ENCODE measurements around the gene MACF1. TPM values are rescaled to one million over a fixed set of nuclear protein-coding genes. Genes with fewer than 3 reads are reported as not detected.

MACF1 gene
- total and polyA plus RNA-seq, 5 donors from 2014 or later, result 21.8 to 431 (median 26.2) TPM

GRCh38 chr1:39173995-39174380 lies 30.5 kb upstream of the MACF1 start:
- H3K4me3 ChIP-seq (ENCODE audit: low read depth, low read length), result no peak overlapping the region
- no peak for DNase-seq
- Mint-ChIP-seq H3K4me3 (no peak overlapping the region), H3K4me1 (peaks cover 0 to 4% (median 0%) of the 10 kb centered on the region in 4 donors), H3K36me3 (no peaks in the 10 kb centered on the region), H3K9me3 (no peaks in the 10 kb centered on the region), H3K27ac (no peak overlapping the region), H3K27me3 (no peaks in the 10 kb centered on the region)
- no peak overlapping the region for H3K27ac ChIP-seq (ENCODE audit: insufficient read depth, low read length, poor library complexity, severe bottlenecking)
- no peaks in the 10 kb centered on the region for H3K36me3 ChIP-seq (ENCODE audit: control insufficient read depth, insufficient read depth, low read length)
- H3K4me1 ChIP-seq (ENCODE audit: control insufficient read depth, insufficient read depth, low read length, poor library complexity, severe bottlenecking), result no peaks in the 10 kb centered on the region
- no peaks in the 10 kb centered on the region for H3K9me3 ChIP-seq (ENCODE audit: control insufficient read depth in 2 of 2, low read length in 2 of 2)
- no peaks in the 10 kb centered on the region for H3K27me3 ChIP-seq (ENCODE audit: control insufficient read depth, insufficient read depth, low read length)
- ATAC-seq (ENCODE audit: low read depth in 2 of 2), result no peak

- Histone ChIP-seq H3K9me3 (ENCODE audit: control insufficient read depth in 2 of 2, low read length in 2 of 2) (no peaks in the 10 kb centered on the region), H3K27ac (ENCODE audit: insufficient read depth, low read length, poor library complexity, severe bottlenecking) (no peak overlapping the region), H3K27me3 (ENCODE audit: control insufficient read depth, insufficient read depth, low read length) (no peaks in the 10 kb centered on the region), H3K4me3 (ENCODE audit: low read depth, low read length) (no peak overlapping the region), H3K36me3 (ENCODE audit: control insufficient read depth, insufficient read depth, low read length) (no peaks in the 10 kb centered on the region), H3K4me1 (ENCODE audit: control insufficient read depth, insufficient read depth, low read length, poor library complexity, severe bottlenecking) (no peaks in the 10 kb centered on the region)
- Mint-ChIP-seq H3K36me3 (no peaks in the 10 kb centered on the region), H3K27ac (peak overlapping the region in 1 of 3 donors; percentile 49), H3K27me3 (no peaks in the 10 kb centered on the region), H3K4me1 (peaks cover 0 to 4% (median 0%) of the 10 kb centered on the region in 4 donors), H3K9me3 (no peaks in the 10 kb centered on the region), H3K4me3 (no peak overlapping the region)
- no peak for ATAC-seq (ENCODE audit: low read depth in 2 of 2)
- DNase-seq, result no peak
Measured at GRCh38 chr1:39174390-39175081, 30.0 kb upstream of the MACF1 start.

DNA sequence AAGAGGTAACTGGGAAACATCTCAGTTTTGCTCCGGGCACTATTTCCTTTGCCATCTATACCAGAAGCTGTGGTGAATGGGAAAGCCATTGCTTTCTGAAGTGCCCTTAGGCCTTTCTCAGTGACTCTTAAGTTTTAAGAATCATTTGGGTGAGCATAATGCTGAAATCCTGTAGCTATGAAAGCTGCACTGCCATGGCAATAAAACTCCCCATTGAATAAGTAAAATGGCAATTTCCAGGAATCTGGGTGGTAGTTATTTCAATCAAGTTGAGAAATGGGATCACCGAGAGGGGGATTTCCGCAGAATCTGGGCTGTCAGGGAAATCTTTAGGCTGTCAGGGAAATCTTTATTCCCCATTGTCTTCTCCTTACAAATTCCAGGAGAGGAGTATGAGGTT lies 26.8 kb upstream of the MACF1 start:
- Mint-ChIP-seq H3K27me3 (no peaks in the 10 kb centered on the region), H3K27ac (no peak overlapping the region), H3K4me3 (no peak overlapping the region), H3K9me3 (no peaks in the 10 kb centered on the region), H3K36me3 (no peaks in the 10 kb centered on the region), H3K4me1 (peaks cover 0 to 4% (median 0%) of the 10 kb centered on the region in 4 donors)
- H3K4me3 ChIP-seq (ENCODE audit: low read depth, low read length), result no peak overlapping the region
- no peaks in the 10 kb centered on the region for H3K4me1 ChIP-seq (ENCODE audit: control insufficient read depth, insufficient read depth, low read length, poor library complexity, severe bottlenecking)
- ATAC-seq (ENCODE audit: low read depth in 2 of 2) (no peak), DNase-seq (no peak)
- H3K36me3 ChIP-seq (ENCODE audit: control insufficient read depth, insufficient read depth, low read length), result no peaks in the 10 kb centered on the region
- no peaks in the 10 kb centered on the region for H3K9me3 ChIP-seq (ENCODE audit: control insufficient read depth in 2 of 2, low read length in 2 of 2)
- no peaks in the 10 kb centered on the region for H3K27me3 ChIP-seq (ENCODE audit: control insufficient read depth, insufficient read depth, low read length)
- no peak overlapping the region for H3K27ac ChIP-seq (ENCODE audit: insufficient read depth, low read length, poor library complexity, severe bottlenecking)

DNA sequence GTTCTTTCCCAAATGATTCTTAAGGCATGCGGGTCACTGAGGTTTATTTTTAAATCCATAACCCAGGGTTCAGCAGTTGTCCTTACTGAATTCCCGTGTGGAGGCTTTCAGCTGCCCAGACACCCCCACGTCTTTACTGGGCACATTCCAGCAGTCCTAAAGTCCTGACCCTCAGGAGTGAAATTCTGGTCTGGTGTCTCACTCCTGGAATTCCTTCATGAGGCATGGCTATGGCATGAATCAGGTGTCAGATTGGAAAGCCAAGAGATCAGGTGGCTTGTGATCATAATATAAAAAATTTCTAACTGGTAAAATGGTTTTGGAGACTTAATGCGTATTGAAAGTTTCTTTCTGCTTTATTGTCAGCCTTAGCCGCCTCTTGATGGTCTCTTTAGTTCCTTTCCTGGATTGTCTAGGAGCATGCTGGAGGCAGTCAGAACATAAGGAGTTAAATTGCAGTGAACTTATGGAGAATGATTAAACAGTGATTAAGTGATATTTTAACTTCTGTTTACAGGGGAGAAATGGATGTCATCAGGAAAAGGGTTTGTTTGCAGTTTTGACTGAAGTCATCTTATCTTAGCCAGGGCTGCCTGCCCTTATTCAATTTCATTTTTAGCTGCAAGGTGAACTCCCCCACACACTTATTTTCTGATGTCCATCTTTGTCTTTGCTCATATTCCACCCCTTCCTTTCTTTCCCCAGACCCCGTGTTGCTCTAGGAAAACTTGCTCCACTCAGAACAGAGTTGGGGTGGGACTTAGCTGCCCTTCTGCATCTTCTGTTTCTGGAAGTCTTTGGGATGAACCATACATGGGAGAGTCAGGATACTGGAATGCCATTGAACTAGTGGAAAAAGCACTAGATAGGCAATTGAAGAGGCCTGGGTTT lies 25.7 kb upstream of the MACF1 start:
- ATAC-seq (ENCODE audit: low read depth in 2 of 2), result no peak
- Histone ChIP-seq H3K36me3 (ENCODE audit: control insufficient read depth, insufficient read depth, low read length) (no peaks in the 10 kb centered on the region), H3K4me1 (ENCODE audit: control insufficient read depth, insufficient read depth, low read length, poor library complexity, severe bottlenecking) (peaks cover 6% of the 10 kb centered on the region), H3K9me3 (ENCODE audit: control insufficient read depth in 2 of 2, low read length in 2 of 2) (no peaks in the 10 kb centered on the region), H3K27ac (ENCODE audit: insufficient read depth, low read length, poor library complexity, severe bottlenecking) (no peak overlapping the region), H3K4me3 (ENCODE audit: low read depth, low read length) (no peak overlapping the region), H3K27me3 (ENCODE audit: control insufficient read depth, insufficient read depth, low read length) (no peaks in the 10 kb centered on the region)
- Mint-ChIP-seq H3K36me3 (no peaks in the 10 kb centered on the region), H3K27me3 (no peaks in the 10 kb centered on the region), H3K27ac (no peak overlapping the region), H3K4me3 (no peak overlapping the region), H3K9me3 (no peaks in the 10 kb centered on the region), H3K4me1 (peaks cover 3 to 11% (median 6%) of the 10 kb centered on the region in 4 donors)
- no peak for DNase-seq

GRCh38 chr1:39181311-39181710 lies 23.2 kb upstream of the MACF1 start:
- H3K4me1 ChIP-seq (ENCODE audit: control insufficient read depth, insufficient read depth, low read length, poor library complexity, severe bottlenecking), result peaks cover 27% of the 10 kb centered on the region
- DNase-seq (no peak), ATAC-seq (ENCODE audit: low read depth in 2 of 2) (no peak)
- Mint-ChIP-seq H3K9me3 (no peaks in the 10 kb centered on the region), H3K27me3 (no peaks in the 10 kb centered on the region), H3K4me3 (no peak overlapping the region), H3K36me3 (no peaks in the 10 kb centered on the region), H3K27ac (no peak overlapping the region), H3K4me1 (peaks cover 8 to 35% (median 26%) of the 10 kb centered on the region in 4 donors)
- H3K4me3 ChIP-seq (ENCODE audit: low read depth, low read length), result no peak overlapping the region
- no peaks in the 10 kb centered on the region for H3K27me3 ChIP-seq (ENCODE audit: control insufficient read depth, insufficient read depth, low read length)
- H3K27ac ChIP-seq (ENCODE audit: insufficient read depth, low read length, poor library complexity, severe bottlenecking), result no peak overlapping the region
- no peaks in the 10 kb centered on the region for H3K9me3 ChIP-seq (ENCODE audit: control insufficient read depth in 2 of 2, low read length in 2 of 2)
- no peaks in the 10 kb centered on the region for H3K36me3 ChIP-seq (ENCODE audit: control insufficient read depth, insufficient read depth, low read length)

DNA sequence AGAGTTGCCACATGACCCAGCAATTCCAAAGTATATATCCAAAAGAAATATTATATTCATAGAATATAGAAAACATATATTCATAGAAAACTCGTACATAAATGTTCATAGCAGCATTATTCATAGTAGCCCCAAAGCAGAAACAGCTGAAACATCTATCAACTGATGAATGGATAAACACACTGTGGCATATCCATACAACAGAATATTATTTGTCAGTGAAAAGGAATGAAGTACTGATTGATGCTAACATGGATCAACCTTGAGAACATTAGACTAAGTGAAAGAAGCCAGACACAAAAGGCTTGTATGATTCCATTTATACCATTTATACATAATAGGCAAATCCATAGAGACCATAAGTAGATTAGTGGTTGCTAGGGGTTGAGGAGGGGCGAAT lies 21.7 kb upstream of the MACF1 start:
- H3K36me3 Mint-ChIP-seq, result no peaks in the 10 kb centered on the region
- Histone ChIP-seq H3K36me3 (ENCODE audit: control insufficient read depth, insufficient read depth, low read length) (no peaks in the 10 kb centered on the region), H3K4me1 (ENCODE audit: control insufficient read depth, insufficient read depth, low read length, poor library complexity, severe bottlenecking) (peaks cover 27% of the 10 kb centered on the region), H3K4me3 (ENCODE audit: low read depth, low read length) (no peak overlapping the region), H3K27me3 (ENCODE audit: control insufficient read depth, insufficient read depth, low read length) (no peaks in the 10 kb centered on the region), H3K9me3 (ENCODE audit: control insufficient read depth in 2 of 2, low read length in 2 of 2) (no peaks in the 10 kb centered on the region), H3K27ac (ENCODE audit: insufficient read depth, low read length, poor library complexity, severe bottlenecking) (peak overlapping the region; percentile 86)
- H3K27me3 Mint-ChIP-seq, result no peaks in the 10 kb centered on the region
- peaks cover 11 to 42% (median 30%) of the 10 kb centered on the region in 4 donors for H3K4me1 Mint-ChIP-seq
- ATAC-seq (ENCODE audit: low read depth in 2 of 2) (no peak), DNase-seq (no peak)
- H3K27ac Mint-ChIP-seq, result peak overlapping the region; percentile 52 to 95 (median 91)
- H3K4me3 Mint-ChIP-seq, result no peak overlapping the region
- no peaks in the 10 kb centered on the region for H3K9me3 Mint-ChIP-seq

GRCh38 chr1:39183503-39184353 lies 20.8 kb upstream of the MACF1 start:
- H3K4me3 Mint-ChIP-seq, result peak overlapping the region in 3 of 4 donors; percentile 11 to 22 (median 12)
- H3K9me3 Mint-ChIP-seq, result no peaks in the 10 kb centered on the region
- Histone ChIP-seq H3K9me3 (ENCODE audit: control insufficient read depth in 2 of 2, low read length in 2 of 2) (no peaks in the 10 kb centered on the region), H3K27me3 (ENCODE audit: control insufficient read depth, insufficient read depth, low read length) (no peaks in the 10 kb centered on the region), H3K4me3 (ENCODE audit: low read depth, low read length) (peak overlapping the region; percentile 43), H3K4me1 (ENCODE audit: control insufficient read depth, insufficient read depth, low read length, poor library complexity, severe bottlenecking) (peaks cover 27% of the 10 kb centered on the region), H3K27ac (ENCODE audit: insufficient read depth, low read length, poor library complexity, severe bottlenecking) (peak overlapping the region; percentile 86), H3K36me3 (ENCODE audit: control insufficient read depth, insufficient read depth, low read length) (no peaks in the 10 kb centered on the region)
- H3K27me3 Mint-ChIP-seq, result no peaks in the 10 kb centered on the region
- H3K4me1 Mint-ChIP-seq, result peaks cover 11 to 42% (median 30%) of the 10 kb centered on the region in 4 donors
- H3K27ac Mint-ChIP-seq, result peak overlapping the region; percentile 91 to 99 (median 95)
- no peaks in the 10 kb centered on the region for H3K36me3 Mint-ChIP-seq
- peak; percentile 87 to 88 for ATAC-seq (ENCODE audit: low read depth in 2 of 2)
- DNase-seq, result peak; percentile 73 to 91 (median 83)

Measured in CD4-positive, CD25-positive, alpha-beta regulatory T cell (primary cell).